Tibial nerve (tissue), 4 donors: Measurements from ENCODE around the gene PTPRD. TPM values are rescaled to one million over a fixed set of nuclear protein-coding genes. Genes with fewer than 3 reads are reported as not detected.
"Not testable (repeated sequence)": the region's sequence is repeated elsewhere in the genome, so short reads cannot be mapped to it uniquely, and the experiment has no call there.

Experiments used
- DNase-seq, 2 donors: peaks; one replicate each; pipeline ENCODE4 v3.0.0-alpha.2; 2019; ENCODE audit warnings: low spot score in 2 of 2
- H3K27ac ChIP-seq, 4 donors: fragments of 200-600 bp; sonication (generic) in 3 of 4; one replicate each; pipeline ENCODE4 v1.5.1; 2017 to 2019; ENCODE audit warnings: mild to moderate bottlenecking in 1 of 4
- H3K27me3 ChIP-seq, 2 donors: fragments of 200-600 bp; sonication (generic) in 1 of 2; one replicate each; pipeline versions ENCODE4 v1.5.1 to v1.6.0; 2017 to 2019
- H3K36me3 ChIP-seq, 3 donors: fragments of 200-600 bp; sonication (generic); one replicate each; pipeline ENCODE4 v1.5.1; 2018 to 2019
- H3K4me1 ChIP-seq, 4 donors: fragments of 200-600 bp; sonication (generic) in 3 of 4; one replicate each; pipeline ENCODE4 v1.5.1; 2017 to 2019
- H3K4me3 ChIP-seq, 4 donors: fragments of 200-600 bp; sonication (generic) in 3 of 4; one replicate each; pipeline ENCODE4 v1.5.1; 2017 to 2019; ENCODE audit warnings: mild to moderate bottlenecking in 1 of 4, moderate library complexity in 1 of 4
- H3K9me3 ChIP-seq, 4 donors: fragments of 200-600 bp; sonication (generic) in 3 of 4; one replicate each; pipeline ENCODE4 v1.5.1; 2017 to 2019
- EP300 ChIP-seq, 2 donors: sonication (generic); formaldehyde crosslinking; IDR thresholded peaks; one replicate each; pipeline ENCODE4 v1.6.1; 2017; ENCODE audit warnings: antibody characterized with exemption in 2 of 2, mild to moderate bottlenecking in 1 of 2
- POLR2A ChIP-seq, 2 donors: fragments of 450-650 bp; IDR thresholded peaks; one replicate each; pipeline ENCODE4 v1.6.1; 2017; ENCODE audit warnings: antibody characterized with exemption in 2 of 2, mild to moderate bottlenecking in 2 of 2, moderate library complexity in 2 of 2
- WGBS, 2 donors: methylation state at CpG; one replicate each; pipeline ENCODE4 v1.1.5; 2018; 5-methylcytosine and 5-hydroxymethylcytosine counted together
- total RNA-seq, 4 donors: library from RNA; depleted of rRNA; stranded (reverse); fragments of >200 nt; gene quantifications; one replicate each; pipeline ENCODE4 v1.1.0, GENCODE V29; 2016
- TF ChIP-seq, protein P1 (sequence below), 5 experiments: fragments of 200-600 bp in 3 of 5; fragments of 450-650 bp in 2 of 5; sonication (generic) in 3 of 5; IDR thresholded peaks; one replicate each; pipeline ENCODE4 v1.5.1; 2016 to 2019; ENCODE audit warnings: antibody characterized with exemption in 5 of 5, mild to moderate bottlenecking in 3 of 5, moderate library complexity in 2 of 5

The PTPRD gene
- total RNA-seq, 4 donors from 2014 or later: 1.7 to 13.2 (median 5.1) TPM

DNA sequence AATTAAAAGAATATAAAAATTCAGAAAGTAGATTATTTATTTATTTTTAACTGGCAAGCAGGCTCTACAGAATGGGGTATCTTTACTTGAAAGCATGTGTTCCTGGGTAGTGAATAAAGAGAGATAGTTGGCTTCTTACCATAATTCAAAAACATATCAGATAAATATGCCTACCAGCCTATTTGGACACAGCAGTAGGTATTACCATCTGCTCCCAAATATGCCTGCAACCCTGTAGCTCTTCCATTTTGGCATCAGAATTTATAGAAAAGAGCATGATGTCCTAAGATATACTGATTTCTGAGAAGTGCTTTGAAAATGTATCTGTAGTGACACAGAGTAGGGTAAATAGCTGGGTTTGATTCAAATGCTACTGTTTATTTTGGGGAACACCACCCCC lies 1512.7 kb downstream of the PTPRD start:
- H3K4me3 ChIP-seq: no peak overlapping the region
- H3K27ac ChIP-seq: no peak overlapping the region
- no peak for DNase-seq
- no peaks in the 10 kb centered on the region for H3K36me3 ChIP-seq
- no peaks in the 10 kb centered on the region for H3K9me3 ChIP-seq
- H3K27me3 ChIP-seq: no peaks in the 10 kb centered on the region
- H3K4me1 ChIP-seq: no peaks in the 10 kb centered on the region
- TF ChIP-seq, protein P1, sequence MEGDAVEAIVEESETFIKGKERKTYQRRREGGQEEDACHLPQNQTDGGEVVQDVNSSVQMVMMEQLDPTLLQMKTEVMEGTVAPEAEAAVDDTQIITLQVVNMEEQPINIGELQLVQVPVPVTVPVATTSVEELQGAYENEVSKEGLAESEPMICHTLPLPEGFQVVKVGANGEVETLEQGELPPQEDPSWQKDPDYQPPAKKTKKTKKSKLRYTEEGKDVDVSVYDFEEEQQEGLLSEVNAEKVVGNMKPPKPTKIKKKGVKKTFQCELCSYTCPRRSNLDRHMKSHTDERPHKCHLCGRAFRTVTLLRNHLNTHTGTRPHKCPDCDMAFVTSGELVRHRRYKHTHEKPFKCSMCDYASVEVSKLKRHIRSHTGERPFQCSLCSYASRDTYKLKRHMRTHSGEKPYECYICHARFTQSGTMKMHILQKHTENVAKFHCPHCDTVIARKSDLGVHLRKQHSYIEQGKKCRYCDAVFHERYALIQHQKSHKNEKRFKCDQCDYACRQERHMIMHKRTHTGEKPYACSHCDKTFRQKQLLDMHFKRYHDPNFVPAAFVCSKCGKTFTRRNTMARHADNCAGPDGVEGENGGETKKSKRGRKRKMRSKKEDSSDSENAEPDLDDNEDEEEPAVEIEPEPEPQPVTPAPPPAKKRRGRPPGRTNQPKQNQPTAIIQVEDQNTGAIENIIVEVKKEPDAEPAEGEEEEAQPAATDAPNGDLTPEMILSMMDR (IDR thresholded peaks at IDR 0.05): no peak
- TF ChIP-seq EP300 (IDR thresholded peaks at IDR 0.05) (no peak), POLR2A (IDR thresholded peaks at IDR 0.05) (no peak)

- no peak for DNase-seq
- no peaks in the 10 kb centered on the region for H3K4me1 ChIP-seq
- 64 to 79% methylated on average over 3 of the region's 3 CpGs for WGBS, 2 donors
- no peak overlapping the region for H3K27ac ChIP-seq
- no peaks in the 10 kb centered on the region for H3K9me3 ChIP-seq
- no peak overlapping the region for H3K4me3 ChIP-seq
- TF ChIP-seq EP300 (IDR thresholded peaks at IDR 0.05) (no peak), POLR2A (IDR thresholded peaks at IDR 0.05) (no peak)
- TF ChIP-seq, protein P1 (IDR thresholded peaks at IDR 0.05): no peak
- H3K36me3 ChIP-seq: no peaks in the 10 kb centered on the region
- H3K27me3 ChIP-seq: no peaks in the 10 kb centered on the region
Observed at GRCh38 chr9:9099646-9100045, 1513.2 kb downstream of the PTPRD start.

DNA sequence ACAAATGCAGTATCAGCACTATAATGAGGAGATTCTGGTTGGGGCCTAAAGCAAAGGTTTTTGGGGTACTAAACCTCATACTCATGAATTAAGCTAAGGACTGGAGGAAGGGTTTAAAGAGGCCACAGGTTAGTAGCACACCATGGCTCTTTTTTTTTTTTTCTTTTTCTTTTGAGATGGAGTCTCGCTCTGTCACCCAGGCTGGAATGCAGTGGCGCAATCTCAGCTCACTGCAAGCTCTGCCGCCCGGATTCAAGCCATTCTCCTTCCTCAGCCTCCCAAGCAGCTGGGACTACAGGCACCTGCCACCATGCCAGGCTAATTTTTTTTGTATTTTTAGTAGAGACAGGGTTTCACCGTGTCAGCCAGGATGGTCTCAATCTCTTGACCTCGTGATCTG lies 1515.5 kb downstream of the PTPRD start:
- H3K27ac ChIP-seq, H3K9me3 ChIP-seq, H3K4me3 ChIP-seq, H3K4me1 ChIP-seq, DNase-seq, H3K27me3 ChIP-seq, H3K36me3 ChIP-seq: not testable (repeated sequence)
- WGBS, 2 donors: 82 to 85% methylated on average over 6 of the region's 6 CpGs

DNA sequence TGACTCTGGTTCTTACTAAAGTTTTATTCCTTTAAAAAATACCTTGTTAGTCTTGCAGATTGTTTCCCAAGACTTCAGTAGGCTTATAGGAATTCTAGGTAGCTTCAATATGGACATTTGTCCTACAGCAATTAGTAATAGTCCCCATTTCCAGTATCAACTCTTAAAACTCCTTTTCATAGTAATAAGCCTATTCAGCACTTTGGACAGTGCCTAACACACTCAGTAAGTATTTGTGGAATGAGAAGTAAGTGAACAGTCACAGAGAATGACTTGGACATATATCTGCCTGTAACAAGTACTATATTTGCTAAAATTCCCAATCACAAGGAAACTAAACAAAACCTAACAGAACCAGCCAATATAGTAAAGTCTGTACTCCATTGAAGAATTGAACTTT lies 1521.4 kb downstream of the PTPRD start:
- DNase-seq: no peak
- Histone ChIP-seq H3K27me3 (no peaks in the 10 kb centered on the region), H3K36me3 (no peaks in the 10 kb centered on the region), H3K4me1 (no peaks in the 10 kb centered on the region), H3K27ac (no peak overlapping the region), H3K4me3 (no peak overlapping the region), H3K9me3 (no peaks in the 10 kb centered on the region)
- TF ChIP-seq, protein P1 (IDR thresholded peaks at IDR 0.05): no peak
- TF ChIP-seq EP300 (IDR thresholded peaks at IDR 0.05) (no peak), POLR2A (IDR thresholded peaks at IDR 0.05) (no peak)

GRCh38 chr9:9079473-9079872 lies 1533.3 kb downstream of the PTPRD start:
- Histone ChIP-seq H3K27ac (no peak overlapping the region), H3K27me3 (no peaks in the 10 kb centered on the region), H3K9me3 (peaks cover 0 to 3% (median 0%) of the 10 kb centered on the region in 4 donors), H3K36me3 (no peaks in the 10 kb centered on the region), H3K4me1 (no peaks in the 10 kb centered on the region), H3K4me3 (no peak overlapping the region)
- no peak for DNase-seq
- 48 to 63% methylated on average over 2 of the region's 2 CpGs for WGBS, 2 donors
- TF ChIP-seq, protein P1 (IDR thresholded peaks at IDR 0.05): no peak
- TF ChIP-seq EP300 (IDR thresholded peaks at IDR 0.05): no peak
- no peak for TF ChIP-seq POLR2A (IDR thresholded peaks at IDR 0.05)

DNA sequence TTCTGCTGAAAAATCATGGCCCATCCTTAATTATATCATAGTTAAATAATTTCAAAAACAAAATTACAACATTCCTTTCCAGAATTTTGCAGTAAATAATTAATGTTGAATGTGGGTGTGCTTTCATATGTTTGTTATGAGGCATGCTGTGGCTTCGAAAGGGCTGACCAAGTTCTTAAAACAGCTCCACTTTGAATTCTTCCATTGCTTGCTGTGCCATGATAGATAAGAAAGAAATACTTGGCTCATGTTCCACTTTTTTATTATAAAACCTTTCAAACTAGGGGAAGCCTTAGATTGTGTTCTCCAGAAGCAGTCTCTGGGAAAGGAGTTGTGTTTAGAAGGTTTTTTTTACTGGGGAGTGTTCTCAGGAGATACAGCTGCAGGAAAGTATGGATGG lies 1534.5 kb downstream of the PTPRD start:
- H3K4me3 ChIP-seq: no peak overlapping the region
- no peaks in the 10 kb centered on the region for H3K27me3 ChIP-seq
- H3K27ac ChIP-seq: no peak overlapping the region
- H3K36me3 ChIP-seq: no peaks in the 10 kb centered on the region
- DNase-seq: no peak
- no peaks in the 10 kb centered on the region for H3K4me1 ChIP-seq
- H3K9me3 ChIP-seq: peaks cover 0 to 3% (median 0%) of the 10 kb centered on the region in 4 donors
- WGBS, 2 donors: 67 to 76% methylated on average over 1 of the region's 1 CpG
- no peak for TF ChIP-seq POLR2A (IDR thresholded peaks at IDR 0.05)
- TF ChIP-seq EP300 (IDR thresholded peaks at IDR 0.05): no peak
- TF ChIP-seq, protein P1 (IDR thresholded peaks at IDR 0.05): no peak
